K562 (cell line): Measurements from ENCODE around the gene CHAC1. TPM values are rescaled to one million over a fixed set of nuclear protein-coding genes. Genes with fewer than 3 reads are reported as not detected.

ENCODE experiments used
- AFF1 ChIP-seq, 2 experiments: fragments of 450-650 bp; IDR thresholded peaks; 2 replicates each; pipeline ENCODE4 v1.6.1; 2018; ENCODE audit warnings: mild to moderate bottlenecking in 2 of 2, low read depth in 1 of 2; ENCODE audit not compliant: partially characterized antibody in 2 of 2
- ARNT ChIP-seq, 2 experiments: fragments of 450-650 bp; IDR thresholded peaks; 2 replicates each; pipeline ENCODE4 v1.6.1; 2016; ENCODE audit warnings: mild to moderate bottlenecking in 1 of 2
- BMI1 ChIP-seq: fragments of 150-350 bp; IDR thresholded peaks from 2 replicates; pipeline ENCODE4 v1.6.1; 2014; ENCODE audit warnings: low read length
- ETV1 ChIP-seq: fragments of 450-650 bp; conservative IDR thresholded peaks from 2 replicates; pipeline ENCODE4 v1.6.1; 2016; ENCODE audit warnings: missing genetic modification characterization, control low read depth, low read depth, missing compliant biosample characterization
- HLTF ChIP-seq: fragments of 450-650 bp; IDR thresholded peaks from 2 replicates; pipeline ENCODE4 v1.6.1; 2016
- MAZ ChIP-seq, 2 experiments: fragments of 450-650 bp in 1 of 2; sonication (generic) in 1 of 2; formaldehyde crosslinking; IDR thresholded peaks in 1 of 2; conservative IDR thresholded peaks in 1 of 2; 2 replicates each; pipeline versions ENCODE4 v1.4.0 to v1.5.0; 2020; ENCODE audit warnings: mild to moderate bottlenecking in 1 of 2, missing genetic modification reagents in 1 of 2
- NCOA6 ChIP-seq: fragments of 450-650 bp; IDR thresholded peaks from 2 replicates; pipeline ENCODE4 v1.6.1; 2017; ENCODE audit warnings: mild to moderate bottlenecking
- NRF1 ChIP-seq, 2 experiments: fragments of 450-650 bp; IDR thresholded peaks in 1 of 2; conservative IDR thresholded peaks in 1 of 2; 2 replicates each; pipeline ENCODE4 v1.6.1; 2014; ENCODE audit warnings: mild to moderate bottlenecking in 2 of 2
- SLC30A9 ChIP-seq: fragments of 250-450 bp; sonication (Bioruptor Pico); IDR thresholded peaks from 2 replicates; pipeline ENCODE4 v1.8.0; 2022; ENCODE audit warnings: mild to moderate bottlenecking, moderate library complexity
- TRIM28 ChIP-seq: fragments of 450-650 bp; IDR thresholded peaks from 2 replicates; pipeline ENCODE4 v1.6.1; 2017
- ZBTB12 ChIP-seq: fragments of 250-450 bp; sonication (Bioruptor Pico); IDR thresholded peaks from 2 replicates; pipeline ENCODE4 v1.4.0; 2020
- ZBTB33 ChIP-seq: sonication (generic); formaldehyde crosslinking; IDR thresholded peaks from 2 replicates; pipeline ENCODE4 v1.8.1; 2023; ENCODE audit warnings: mild to moderate bottlenecking, missing genetic modification reagents
- ZNF586 ChIP-seq: fragments of 450-650 bp; formaldehyde crosslinking; conservative IDR thresholded peaks from 2 replicates; pipeline ENCODE4 v1.4.0; 2020; ENCODE audit warnings: mild to moderate bottlenecking, moderate library complexity
- polyA plus RNA-seq, 8 experiments: library from polyadenylated mRNA; depleted of rRNA in 4 of 8; stranded (reverse) in 5 of 8; unstranded in 3 of 8; fragments of >200 nt; fragmentation: Nextera tagmentation in 2 of 8; fragmentation: Illumina TruSeq in 1 of 8; extraction: Ambion mirVana in 2 of 8; extraction: Trizol in 1 of 8; gene quantifications; 2 replicates each; pipeline versions ENCODE4 v1.2.1 to v1.2.3, GENCODE V29; 2011 to 2014; ENCODE audit warnings: inconsistent platforms in 1 of 8, missing spikeins in 1 of 8
- total RNA-seq, 7 experiments: library from RNA; depleted of rRNA in 6 of 7; stranded (reverse); fragments of >200 nt in 6 of 7; fragmentation: Illumina TruSeq in 2 of 7; extraction: Trizol in 2 of 7; gene quantifications; 2 replicates each; pipeline versions ENCODE4 v1.2.1 to v1.2.3, GENCODE V29; 2011 to 2021; ENCODE audit warnings: low replicate concordance in 1 of 7
- TF ChIP-seq, protein P1 (sequence below): IDR thresholded peaks from 3 replicates; pipeline ENCODE4 v1.6.1; 2011; ENCODE audit warnings: borderline replicate concordance, mild to moderate bottlenecking, moderate library complexity; ENCODE audit not compliant: insufficient read length; ENCODE audit errors: extremely low read depth

The CHAC1 gene
- total and polyA plus RNA-seq, 9 of the 15 experiments (the other 6 are each of a cell fraction or from before 2014, with no cell fraction given), result 0.47 to 39.0 (median 7.5) TPM

GRCh38 chr15:40941528-40942336 is 11.5 kb upstream of the CHAC1 start (continued):
- TF ChIP-seq, protein P1, sequence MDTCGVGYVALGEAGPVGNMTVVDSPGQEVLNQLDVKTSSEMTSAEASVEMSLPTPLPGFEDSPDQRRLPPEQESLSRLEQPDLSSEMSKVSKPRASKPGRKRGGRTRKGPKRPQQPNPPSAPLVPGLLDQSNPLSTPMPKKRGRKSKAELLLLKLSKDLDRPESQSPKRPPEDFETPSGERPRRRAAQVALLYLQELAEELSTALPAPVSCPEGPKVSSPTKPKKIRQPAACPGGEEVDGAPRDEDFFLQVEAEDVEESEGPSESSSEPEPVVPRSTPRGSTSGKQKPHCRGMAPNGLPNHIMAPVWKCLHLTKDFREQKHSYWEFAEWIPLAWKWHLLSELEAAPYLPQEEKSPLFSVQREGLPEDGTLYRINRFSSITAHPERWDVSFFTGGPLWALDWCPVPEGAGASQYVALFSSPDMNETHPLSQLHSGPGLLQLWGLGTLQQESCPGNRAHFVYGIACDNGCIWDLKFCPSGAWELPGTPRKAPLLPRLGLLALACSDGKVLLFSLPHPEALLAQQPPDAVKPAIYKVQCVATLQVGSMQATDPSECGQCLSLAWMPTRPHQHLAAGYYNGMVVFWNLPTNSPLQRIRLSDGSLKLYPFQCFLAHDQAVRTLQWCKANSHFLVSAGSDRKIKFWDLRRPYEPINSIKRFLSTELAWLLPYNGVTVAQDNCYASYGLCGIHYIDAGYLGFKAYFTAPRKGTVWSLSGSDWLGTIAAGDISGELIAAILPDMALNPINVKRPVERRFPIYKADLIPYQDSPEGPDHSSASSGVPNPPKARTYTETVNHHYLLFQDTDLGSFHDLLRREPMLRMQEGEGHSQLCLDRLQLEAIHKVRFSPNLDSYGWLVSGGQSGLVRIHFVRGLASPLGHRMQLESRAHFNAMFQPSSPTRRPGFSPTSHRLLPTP, result no peak
- TF ChIP-seq HLTF, result no peak
- TF ChIP-seq AFF1 (IDR thresholded peaks at IDR 0.05; ENCODE audit: low read depth in 1 of 2, partially characterized antibody in 2 of 2), result no peak
- no peak for TF ChIP-seq ARNT (IDR thresholded peaks at IDR 0.05)
- peak in 1 of 2 experiments; percentile 52; a peak in 2 of 4 replicates for TF ChIP-seq NRF1 (conservative IDR thresholded peaks at IDR 0.05 in 1 of 2, IDR thresholded peaks at IDR 0.05 in 1 of 2)
- peak; percentile 81 for TF ChIP-seq NCOA6
- TF ChIP-seq ZBTB12 (CRISPR knock-in tag), result no peak
- TF ChIP-seq ZNF586, result no peak
- no peak for TF ChIP-seq ZBTB33 (CRISPR knock-in tag)
- no peak for TF ChIP-seq SLC30A9 (CRISPR knock-in tag)
- no peak for TF ChIP-seq TRIM28
- no peak for TF ChIP-seq ETV1 (tag)
- TF ChIP-seq MAZ (CRISPR knock-in tag; conservative IDR thresholded peaks at IDR 0.05 in 1 of 2, IDR thresholded peaks at IDR 0.05 in 1 of 2), result peak; percentile 79 to 86
- no peak for TF ChIP-seq BMI1
